NCI-H1092 treated with DMSO at 0.1 percent for 48 hours (cell line): ENCODE results near the gene MARCHF10.

Experiments used
- DNase-seq: peaks from one replicate; lab custom pipeline; 2025; lab: John Stamatoyannopoulos, UW

MARCHF10 gene

GRCh38 chr17:62751060-62751691, 56.9 kb downstream of the MARCHF10 start:
- DNase-seq, result no peak

- peak; percentile 70 for DNase-seq
Measured at GRCh38 chr17:62750631-62751051, 57.5 kb downstream of the MARCHF10 start.

GRCh38 chr17:62749926-62750325, 58.2 kb downstream of the MARCHF10 start:
- no peak for DNase-seq

DNA sequence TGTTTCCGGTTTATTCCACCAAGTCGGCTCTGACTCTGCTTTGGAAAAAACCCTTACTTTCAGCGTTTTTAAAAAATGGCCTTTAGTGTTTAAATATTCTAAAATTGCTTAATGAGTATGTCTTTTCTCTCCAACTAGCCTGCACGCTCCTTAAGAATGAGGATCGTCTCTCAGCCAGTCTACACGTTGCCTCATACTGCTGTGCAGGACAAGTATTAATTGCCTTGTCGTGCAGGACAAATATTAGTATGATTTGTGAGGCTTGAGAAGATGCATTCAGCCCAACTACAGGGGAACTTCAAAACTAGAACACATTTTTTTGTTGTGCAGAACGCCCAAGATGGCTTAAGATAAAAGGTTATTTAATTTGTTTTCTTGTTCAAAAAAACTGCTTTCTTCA, 61.2 kb downstream of the MARCHF10 start:
- DNase-seq, result no peak

- no peak for DNase-seq
Measured at GRCh38 chr17:62745806-62746205, 62.3 kb downstream of the MARCHF10 start.

GRCh38 chr17:62744259-62744658, 63.9 kb downstream of the MARCHF10 start:
- no peak for DNase-seq

DNA sequence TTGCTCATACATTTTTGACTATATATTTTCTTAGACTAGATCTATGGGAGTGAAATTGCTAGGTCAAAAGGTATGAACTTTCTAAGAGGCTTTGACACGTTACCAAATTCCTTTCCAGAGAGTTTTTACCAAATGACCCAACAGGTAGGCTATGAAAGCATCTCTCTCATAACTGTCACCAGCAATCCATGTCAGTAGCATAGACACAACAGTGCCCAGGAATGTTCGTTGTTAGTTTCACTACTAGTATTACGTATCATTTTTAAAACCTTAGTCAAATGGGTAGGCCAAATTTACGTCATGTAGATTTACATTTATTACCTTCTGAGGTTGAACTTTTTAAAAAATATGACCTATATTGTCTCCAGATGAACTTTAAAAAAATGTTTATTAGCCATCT, 66.8 kb downstream of the MARCHF10 start:
- DNase-seq, result no peak

- no peak for DNase-seq
Measured at GRCh38 chr17:62739645-62740388, 68.3 kb downstream of the MARCHF10 start.

DNA sequence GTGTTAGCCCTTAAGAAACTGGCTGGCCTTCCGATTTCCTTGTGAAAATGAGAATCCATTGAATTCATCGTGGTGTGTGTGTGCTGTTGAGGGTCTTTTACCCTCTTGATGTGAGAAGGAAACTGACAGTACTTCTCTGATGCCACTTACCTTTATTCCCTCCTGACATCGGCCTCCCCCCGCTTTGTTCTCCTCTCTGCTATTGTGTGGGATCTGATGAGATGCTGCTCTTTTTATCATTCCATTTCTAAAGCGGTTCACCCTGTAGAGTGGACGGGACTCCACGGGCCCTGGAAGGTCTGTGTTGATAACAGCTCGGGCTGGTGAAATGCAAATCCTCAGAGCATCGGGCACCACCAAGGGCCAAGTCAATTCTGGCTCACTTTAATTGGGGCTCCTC, 69.8 kb downstream of the MARCHF10 start:
- DNase-seq, result no peak

- DNase-seq, result no peak
Measured at GRCh38 chr17:62737513-62737912, 70.6 kb downstream of the MARCHF10 start.

DNA sequence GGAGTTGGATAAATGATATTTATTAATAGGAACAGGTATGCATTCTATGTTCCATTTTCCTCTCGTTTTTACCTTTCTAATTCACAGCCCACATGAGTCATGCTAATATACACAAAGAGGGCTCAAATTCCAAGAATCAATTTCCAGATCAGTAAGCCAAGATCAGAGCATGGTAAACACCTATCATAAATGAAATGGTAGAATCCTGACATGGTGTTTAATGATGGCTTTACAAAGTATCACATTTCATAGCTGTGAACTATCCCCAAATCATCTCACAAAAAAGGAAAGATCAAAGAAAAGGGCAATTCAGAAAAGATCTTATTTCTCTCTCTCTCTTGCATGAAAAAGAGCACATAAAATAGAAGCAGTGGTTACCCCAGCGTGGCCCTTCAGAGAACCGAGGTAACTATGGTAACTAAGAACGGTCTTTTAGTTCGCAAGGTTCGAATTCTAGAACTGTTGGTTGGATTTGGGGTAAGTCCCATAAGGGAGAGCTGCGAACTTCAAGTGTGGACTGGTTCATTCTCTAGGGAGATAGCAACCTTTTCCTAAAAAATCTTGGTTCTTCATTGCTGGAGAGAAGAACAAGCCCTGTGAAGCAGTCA, 73.0 kb downstream of the MARCHF10 start:
- DNase-seq, result no peak

- DNase-seq, result no peak
Measured at GRCh38 chr17:62732125-62732524, 76.0 kb downstream of the MARCHF10 start.

DNA sequence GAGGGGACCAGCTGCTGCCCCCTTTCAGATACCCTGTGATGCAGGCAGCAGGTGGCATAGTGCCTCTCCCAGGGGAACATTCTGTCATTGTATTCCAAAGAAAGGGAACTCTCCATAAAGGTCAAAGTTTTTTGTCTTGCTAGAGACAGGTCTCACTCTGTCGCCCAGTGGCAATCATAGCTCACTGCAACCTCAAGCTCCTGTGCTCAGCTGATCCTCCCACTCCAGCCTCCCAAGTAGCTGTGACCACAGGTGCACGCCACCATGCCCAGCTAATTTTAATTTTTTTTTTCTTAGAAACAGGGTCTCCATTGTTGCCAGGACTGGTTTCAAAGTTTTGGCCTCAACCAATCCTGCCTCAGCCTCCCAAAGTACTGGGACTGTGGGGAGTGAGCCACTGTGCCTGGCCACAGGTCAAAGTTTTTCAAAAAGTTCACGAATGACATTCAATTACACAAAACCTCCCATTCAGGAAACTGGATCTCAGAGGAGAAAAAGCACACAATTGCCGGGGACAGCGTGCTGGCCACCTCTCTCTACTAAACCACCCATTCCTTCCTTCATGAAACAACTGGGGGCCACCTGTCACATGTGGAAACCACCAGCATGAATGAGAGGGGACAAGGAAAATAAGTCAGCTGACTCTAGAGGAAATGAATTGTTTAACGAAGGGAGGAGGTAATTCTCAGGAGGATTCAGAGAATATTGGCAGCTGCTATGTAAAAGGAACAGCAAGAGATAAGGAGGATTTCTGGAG, 80.0 kb downstream of the MARCHF10 start:
- no peak for DNase-seq

GRCh38 chr17:62725791-62726249, 82.3 kb downstream of the MARCHF10 start:
- no peak for DNase-seq

DNA sequence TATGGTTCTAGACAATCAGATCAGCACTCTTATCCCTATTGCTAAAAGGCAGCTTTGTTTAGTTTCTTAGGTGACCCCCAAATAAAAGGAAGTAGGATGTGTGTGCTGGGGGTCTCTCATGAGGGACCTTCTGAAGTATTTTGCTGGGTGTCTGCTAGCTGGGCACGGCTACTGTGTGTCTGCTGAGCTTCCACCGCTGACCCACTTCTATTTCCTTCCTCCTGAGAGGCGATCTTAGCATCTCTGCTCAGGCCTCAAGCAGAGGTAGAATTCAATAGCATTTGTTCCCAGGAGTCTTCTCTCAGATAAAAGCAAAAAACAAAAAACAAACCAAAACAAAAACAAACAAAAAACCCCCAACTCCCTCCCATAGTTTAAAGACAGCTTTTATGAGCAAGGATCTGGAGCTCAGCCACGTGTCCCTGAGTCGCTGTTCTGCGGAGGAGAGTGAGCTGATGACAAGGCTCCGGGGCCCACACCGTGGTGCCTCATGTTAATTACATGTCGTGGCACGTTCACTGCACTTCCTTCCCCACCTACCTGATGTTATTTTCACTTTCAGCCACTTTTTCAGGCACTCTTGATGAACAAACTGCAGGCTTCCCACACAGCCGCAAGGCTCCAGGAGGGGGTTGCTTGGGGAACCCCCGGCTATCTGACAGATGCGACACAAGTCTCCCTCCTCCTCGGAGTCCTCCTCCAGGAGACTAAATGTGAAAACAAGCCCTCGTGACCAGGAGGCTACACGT, 83.5 kb downstream of the MARCHF10 start:
- no peak for DNase-seq

GRCh38 chr17:62723842-62724241, 84.3 kb downstream of the MARCHF10 start:
- DNase-seq, result no peak

DNA sequence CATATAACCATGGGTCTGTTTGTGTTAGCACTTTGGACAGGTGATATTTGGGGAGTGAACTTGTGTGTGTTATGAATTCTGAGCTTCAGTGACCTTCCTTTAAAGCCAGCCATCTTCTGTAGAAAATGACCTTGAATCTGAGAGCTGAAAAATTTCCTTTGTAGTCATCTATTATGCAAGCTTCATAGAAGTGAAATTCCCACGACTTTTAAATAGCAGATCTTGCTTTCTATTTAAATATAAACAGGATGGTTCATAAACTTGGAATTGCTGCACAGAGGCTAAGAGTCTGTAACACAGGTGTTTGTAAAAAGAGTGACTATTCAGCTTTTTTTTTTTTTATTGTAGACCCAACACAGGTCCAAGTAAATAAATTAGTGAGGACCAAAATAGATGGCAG, 85.5 kb downstream of the MARCHF10 start:
- no peak for DNase-seq

GRCh38 chr17:62720126-62720850, 87.8 kb downstream of the MARCHF10 start:
- no peak for DNase-seq

DNA sequence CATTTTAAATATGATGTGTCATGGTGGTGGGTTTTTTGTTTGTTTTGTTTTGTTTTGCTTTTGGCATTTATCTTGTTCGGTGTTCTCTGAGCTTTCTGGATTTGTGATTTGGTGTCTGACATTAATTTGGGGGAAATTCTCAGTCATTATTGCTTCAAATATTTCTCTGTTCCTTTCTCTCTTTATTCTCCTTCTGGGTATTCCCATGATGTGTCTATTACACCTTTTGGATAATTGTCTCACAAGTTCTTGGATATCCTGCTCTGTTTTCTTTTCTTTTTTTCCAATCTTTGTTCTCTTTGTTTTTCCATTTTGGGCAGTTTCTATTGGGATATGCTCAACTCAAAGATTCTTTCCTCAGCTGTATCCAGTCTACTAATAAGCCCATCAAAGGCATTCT, 88.5 kb downstream of the MARCHF10 start:
- no peak for DNase-seq

DNA sequence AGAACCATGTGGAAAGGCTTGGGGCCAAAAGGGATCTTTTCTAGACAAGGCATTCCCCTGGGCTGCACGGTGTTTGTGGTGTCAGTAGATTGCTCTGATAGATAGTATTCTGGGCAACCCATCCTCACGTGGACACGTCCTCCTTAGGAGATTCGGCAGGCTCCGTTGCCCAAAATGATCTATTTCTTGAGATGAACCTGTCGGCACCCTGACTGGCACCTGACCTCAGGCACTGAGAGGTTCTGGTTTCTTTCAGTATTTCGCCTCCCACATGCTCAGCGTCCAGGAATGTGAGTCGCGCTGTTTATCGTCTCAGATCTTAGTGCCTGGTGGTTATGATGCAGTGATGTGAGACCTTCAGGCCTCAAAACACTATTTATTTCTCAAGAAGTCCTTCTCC, 89.7 kb downstream of the MARCHF10 start:
- no peak for DNase-seq

- no peak for DNase-seq
Measured at GRCh38 chr17:62717889-62718288, 90.2 kb downstream of the MARCHF10 start.
